IMR-90 (cell line): ENCODE measurements around the gene PLA2G4A. TPM values are rescaled to one million over a fixed set of nuclear protein-coding genes. Genes with fewer than 3 reads are reported as not detected.
A peak's percentile ranks its signal among the peaks of the same experiment; 100 is the strongest.

Experiments
- ATAC-seq: fragments of 200-7000 bp; cut with Tn5 transposase; 2 replicates; pipeline ENCODE4 v1.9.1; 2020; ENCODE audit warnings: low read depth, mild to moderate bottlenecking, moderate library complexity
- BruUV-seq: library from RNA; stranded (reverse); fragments of 400-500 nt; replicated peaks from 2 replicates; lab custom pipeline; 2021; lab: Mats Ljungman, UMichigan
- CTCF ChIA-PET: fragments of 300-600 bp; formaldehyde crosslinking; extraction: SDS; loops from one replicate; lab custom pipeline; 2021; ENCODE audit warnings: antibody characterized with exemption; lab: Yijun Ruan, JAX
- POLR2A ChIA-PET: fragments of 300-600 bp; sonication (Branson Sonifier 250); formaldehyde crosslinking; loops from one replicate; lab custom pipeline; 2022; ENCODE audit warnings: antibody characterized with exemption; ENCODE audit not compliant: unreplicated experiment; lab: Charles Lee
- DNase-seq: peaks from one replicate; pipeline ENCODE4 v3.0.0; 2013
- H2AFZ ChIP-seq: replicated peaks from 2 replicates; pipeline ENCODE3; 2013; ENCODE audit warnings: low read length, mild to moderate bottlenecking; ENCODE audit not compliant: poor library complexity
- H2AK5ac ChIP-seq: 2 replicates; pipeline ENCODE4 v1.6.1; 2013; ENCODE audit warnings: low read depth, low read length, inconsistent platforms
- H2AK9ac ChIP-seq: replicated peaks from 2 replicates; pipeline ENCODE3; 2013; ENCODE audit warnings: mild to moderate bottlenecking, low read depth, low read length, moderate library complexity; ENCODE audit not compliant: poor library complexity
- H2BK120ac ChIP-seq: 2 replicates; pipeline ENCODE4 v1.6.1; 2013; ENCODE audit warnings: low read depth, low read length, inconsistent platforms
- H2BK15ac ChIP-seq: 3 replicates; pipeline ENCODE4 v1.6.1; 2013; ENCODE audit warnings: low read depth, low read length, inconsistent platforms
- H2BK20ac ChIP-seq: 2 replicates; pipeline ENCODE4 v1.6.1; 2013; ENCODE audit warnings: low read depth, mild to moderate bottlenecking, inconsistent platforms, low read length, moderate library complexity
- H2BK5ac ChIP-seq: 2 replicates; pipeline ENCODE4 v1.6.1; 2013; ENCODE audit warnings: mild to moderate bottlenecking, low read depth, low read length, inconsistent platforms; ENCODE audit not compliant: poor library complexity, severe bottlenecking
- H3K14ac ChIP-seq: replicated peaks from 2 replicates; pipeline ENCODE4 v1.6.1; 2013; ENCODE audit warnings: low read depth, low read length, inconsistent platforms
- H3K18ac ChIP-seq: 2 replicates; pipeline ENCODE4 v1.6.1; 2013; ENCODE audit warnings: low read depth, low read length, control low read depth
- H3K23ac ChIP-seq: 2 replicates; pipeline ENCODE4 v1.6.1; 2013; ENCODE audit warnings: low read depth, low read length, inconsistent platforms
- H3K27ac ChIP-seq: 2 replicates; pipeline ENCODE4 v1.5.1; 2013; ENCODE audit warnings: mild to moderate bottlenecking, control low read depth, low read length; ENCODE audit not compliant: insufficient read depth
- H3K27me3 ChIP-seq: 2 replicates; pipeline ENCODE4 v1.6.1; 2013; ENCODE audit warnings: low read length; ENCODE audit not compliant: control insufficient read depth, insufficient read depth
- H3K36me3 ChIP-seq: 2 replicates; pipeline ENCODE4 v1.6.1; 2013; ENCODE audit warnings: low read length, mixed read lengths; ENCODE audit not compliant: control insufficient read depth, insufficient read depth
- H3K4ac ChIP-seq: 2 replicates; pipeline ENCODE4 v1.6.1; 2013; ENCODE audit warnings: low read depth, low read length, inconsistent platforms
- H3K4me1 ChIP-seq: 2 replicates; pipeline ENCODE4 v1.6.1; 2013; ENCODE audit warnings: low read length, mixed read lengths; ENCODE audit not compliant: control insufficient read depth, insufficient read depth
- H3K4me2 ChIP-seq: 2 replicates; pipeline ENCODE4 v1.6.1; 2013; ENCODE audit warnings: low read depth, mild to moderate bottlenecking, control low read depth, low read length, moderate library complexity
- H3K4me3 ChIP-seq: 2 replicates; pipeline ENCODE4 v1.5.1; 2013; ENCODE audit warnings: low read depth, mild to moderate bottlenecking, control low read depth, low read length, moderate library complexity; ENCODE audit not compliant: insufficient read depth
- H3K56ac ChIP-seq: 2 replicates; pipeline ENCODE4 v1.6.1; 2013; ENCODE audit warnings: low read length, inconsistent platforms; ENCODE audit not compliant: insufficient read depth; ENCODE audit errors: extremely low read depth
- H3K79me1 ChIP-seq, 2 experiments: 2 replicates each; pipeline ENCODE4 v1.6.1; 2013; ENCODE audit warnings: low read length in 2 of 2, inconsistent platforms in 1 of 2, low read depth in 1 of 2
- H3K9ac ChIP-seq: 2 replicates; pipeline ENCODE4 v1.6.1; 2013; ENCODE audit warnings: low read depth, low read length, control low read depth
- H3K9me1 ChIP-seq: 2 replicates; pipeline ENCODE4 v1.6.1; 2013; ENCODE audit warnings: low read length, inconsistent platforms; ENCODE audit not compliant: insufficient read depth
- H3K9me3 ChIP-seq: 2 replicates; pipeline ENCODE4 v1.6.1; 2013; ENCODE audit warnings: low read length; ENCODE audit not compliant: control insufficient read depth, insufficient read depth
- H4K20me1 ChIP-seq: 2 replicates; pipeline ENCODE4 v1.6.1; 2013; ENCODE audit warnings: low read length, inconsistent platforms; ENCODE audit not compliant: insufficient read depth
- H4K5ac ChIP-seq: 2 replicates; pipeline ENCODE4 v1.6.1; 2013; ENCODE audit warnings: mild to moderate bottlenecking, low read depth, low read length, control low read depth
- H4K8ac ChIP-seq, 2 experiments: 2 replicates each; pipeline ENCODE4 v1.6.1; 2013; ENCODE audit warnings: low read depth in 2 of 2, low read length in 2 of 2, control low read depth in 1 of 2, inconsistent platforms in 1 of 2
- H4K91ac ChIP-seq: 2 replicates; pipeline ENCODE4 v1.6.1; 2013; ENCODE audit warnings: low read depth, low read length, inconsistent platforms; ENCODE audit not compliant: insufficient read depth
- BHLHE40 ChIP-seq: fragments of 150-350 bp; IDR thresholded peaks from 2 replicates; pipeline ENCODE4 v1.6.1; 2016; ENCODE audit warnings: mild to moderate bottlenecking, low read depth, low read length
- CEBPB ChIP-seq: IDR thresholded peaks from 2 replicates; pipeline ENCODE4 v1.6.1; 2012; ENCODE audit warnings: low read depth, low read length, improper control_type of control experiment
- FOS ChIP-seq: fragments of 150-350 bp; IDR thresholded peaks from 2 replicates; pipeline ENCODE4 v1.6.1; 2016; ENCODE audit warnings: low read depth, low read length
- MAZ ChIP-seq: IDR thresholded peaks from 2 replicates; pipeline ENCODE4 v1.6.1; 2012; ENCODE audit warnings: low read depth, mild to moderate bottlenecking, low read length, improper control_type of control experiment, moderate library complexity, borderline replicate concordance
- RCOR1 ChIP-seq: IDR thresholded peaks from 2 replicates; pipeline ENCODE4 v1.6.1; 2012; ENCODE audit warnings: mild to moderate bottlenecking, low read length, improper control_type of control experiment; ENCODE audit not compliant: insufficient replicate concordance
- RFX5 ChIP-seq: IDR thresholded peaks from 2 replicates; pipeline ENCODE4 v1.8.0; 2012; ENCODE audit warnings: low read depth, mild to moderate bottlenecking, low read length, moderate library complexity
- WGBS, 2 experiments: methylation state at CpG; one replicate each; pipeline versions ENCODE4 v1.1.5 to v1.1.7; 2013; ENCODE audit warnings: missing lambda C conversion rate in 2 of 2; ENCODE audit not compliant: insufficient read length in 1 of 2; ENCODE audit errors: extremely low coverage in 2 of 2; 5-methylcytosine and 5-hydroxymethylcytosine counted together
- dilution Hi-C: fragments of 300-500 bp; cut with HindIII; formaldehyde crosslinking; loops from one replicate; pipeline ENCODE4 v1.14.3; 2018; ENCODE audit warnings: low sequenced_read_pairs; ENCODE audit not compliant: unreplicated experiment
- in situ Hi-C: fragments of 300-500 bp; cut with MboI; formaldehyde crosslinking; loops from 3 replicates; pipeline ENCODE4 v1.14.3; 2019; ENCODE audit warnings: low sequenced_read_pairs, inconsistent platforms, mixed read lengths
- intact Hi-C: fragments of 100-400 bp; cut with micrococcal nuclease; formaldehyde crosslinking; loops from 2 replicates; pipeline ENCODE4 v1.10.0; 2022
- polyA plus RNA-seq, 3 experiments: library from polyadenylated mRNA; depleted of rRNA; stranded (reverse); fragments of >200 nt; gene quantifications; 2 replicates each; pipeline ENCODE4 v1.2.3, GENCODE V29; 2012; ENCODE audit warnings: low replicate concordance in 1 of 3
- total RNA-seq: library from RNA; depleted of rRNA; stranded (reverse); fragments of >200 nt; gene quantifications from 2 replicates; pipeline ENCODE4 v1.2.3, GENCODE V29; 2012

PLA2G4A gene
- total and polyA plus RNA-seq, 2 of the 4 experiments (the other 2 are of a cell fraction), result 1.6 to 3.8 TPM

DNA sequence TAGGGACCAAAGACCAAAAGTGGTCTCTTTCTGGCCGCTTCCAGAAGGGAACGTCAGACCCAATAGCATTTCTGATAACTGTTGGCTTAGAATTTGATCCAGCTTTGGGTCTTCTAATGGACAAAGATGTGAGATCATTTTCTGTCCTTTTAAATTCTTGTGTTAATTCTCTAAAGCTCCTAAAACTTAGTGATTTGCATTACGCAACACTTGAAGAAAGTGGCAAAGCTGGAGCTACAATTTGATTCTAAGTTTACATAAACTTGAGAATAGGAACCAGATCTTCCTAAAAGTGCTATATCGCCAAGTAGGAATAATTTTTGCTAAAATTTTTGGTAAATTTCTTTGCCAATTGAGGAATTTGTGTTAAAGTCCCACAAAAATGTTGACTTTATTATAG, 21.6 kb upstream of the PLA2G4A start:
- no peak for DNase-seq
- no peak overlapping the region for H2BK15ac ChIP-seq
- H2BK20ac ChIP-seq, result no peak overlapping the region
- H3K14ac ChIP-seq, result no peak overlapping the region
- dilution Hi-C loops, result no loop called here
- no peak overlapping the region for H4K5ac ChIP-seq
- H3K4me3 ChIP-seq, result no peak overlapping the region
- no peak overlapping the region for H3K56ac ChIP-seq
- H2BK120ac ChIP-seq, result no peak overlapping the region
- no peaks in the 10 kb centered on the region for H3K36me3 ChIP-seq
- no CpG with 5 or more reads among the region's 4 CpGs for WGBS, 2 experiments
- no peak for ATAC-seq
- H3K9ac ChIP-seq, result no peak overlapping the region
- H2AK5ac ChIP-seq, result no peak overlapping the region
- H3K4ac ChIP-seq, result no peak overlapping the region
- TF ChIP-seq FOS (no peak), RCOR1 (no peak), RFX5 (no peak), MAZ (no peak), BHLHE40 (no peak), CEBPB (peak; percentile 87)
- no peak overlapping the region for H4K91ac ChIP-seq
- no peaks in the 10 kb centered on the region; the same call in 1 of the 2 replicates for H3K9me1 ChIP-seq
- intact Hi-C loops, result loop anchor here (5.0 kb wide), 1 partner anchor 325 kb away; no protein-coding TSS in a partner anchor
- no TSS peak for BruUV-seq
- H2AFZ ChIP-seq, result no peak overlapping the region
- no peaks in the 10 kb centered on the region for H3K9me3 ChIP-seq
- H3K18ac ChIP-seq, result no peak overlapping the region
- H3K23ac ChIP-seq, result no peak overlapping the region
- no peak overlapping the region for H2AK9ac ChIP-seq
- H3K27ac ChIP-seq, result no peak overlapping the region
- POLR2A ChIA-PET, result no interaction called here
- H4K20me1 ChIP-seq, result no peaks in the 10 kb centered on the region
- no peak overlapping the region for H3K4me2 ChIP-seq
- H3K79me1 ChIP-seq, result no peaks in the 10 kb centered on the region
- in situ Hi-C loops, result no loop called here
- CTCF ChIA-PET, result no interaction called here
- no peak overlapping the region for H2BK5ac ChIP-seq
- H3K4me1 ChIP-seq, result no peaks in the 10 kb centered on the region
- H4K8ac ChIP-seq, result no peak overlapping the region
- H3K27me3 ChIP-seq, result no peaks in the 10 kb centered on the region
